ENCODE data around the gene GRM5.

GRM5 gene

DNA sequence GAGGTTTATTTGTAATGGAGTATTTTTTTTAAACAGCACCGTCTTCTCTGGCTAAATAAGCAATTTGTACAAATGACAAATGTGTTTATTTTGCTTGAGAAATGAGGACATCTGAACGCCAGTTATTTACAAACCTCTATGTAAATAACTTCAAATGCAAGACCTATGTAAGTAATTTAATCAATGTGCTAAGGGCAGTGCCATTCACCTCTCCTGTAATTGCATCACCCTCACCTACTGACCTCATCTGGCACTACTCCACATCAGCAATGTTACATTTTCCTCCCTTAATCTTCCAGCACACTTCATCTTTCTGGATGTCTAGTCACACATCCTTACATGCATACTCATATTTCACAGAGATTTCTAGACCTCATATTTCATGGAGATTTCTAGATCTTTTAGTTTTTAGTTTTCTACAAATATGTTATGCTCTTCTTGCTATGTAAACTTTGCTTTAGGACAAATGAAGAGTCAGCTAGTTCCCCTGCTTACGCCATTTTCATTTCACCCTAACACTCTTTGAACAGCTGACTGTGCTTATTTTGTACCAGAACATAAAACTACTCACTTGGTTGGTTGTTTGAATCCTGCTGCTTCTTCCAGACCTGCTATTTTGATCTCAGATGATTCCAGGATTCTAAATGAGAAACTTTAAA lies 238.6 kb downstream of the GRM5 start:
- DNase-seq = no peak

DNA sequence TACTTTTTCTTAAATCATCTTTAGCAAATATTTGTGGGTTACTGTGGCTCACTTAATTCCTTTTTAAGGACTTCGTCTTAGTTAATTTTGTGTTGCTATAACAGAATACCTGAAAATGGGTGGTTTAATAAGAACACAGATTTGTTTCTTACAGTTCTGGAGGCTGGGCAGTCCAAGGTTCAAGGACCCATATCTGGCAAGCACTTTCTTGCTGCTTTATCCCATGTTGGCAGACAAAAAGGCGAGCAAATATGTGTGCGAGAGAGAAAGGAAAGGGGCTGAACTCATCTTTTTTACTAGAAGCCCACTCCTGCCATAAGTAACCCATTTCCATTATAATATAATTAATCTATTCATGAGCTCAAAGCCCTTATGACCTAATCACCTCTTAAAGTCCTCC lies 246.2 kb downstream of the GRM5 start:
- DNase-seq = no peak

DNA sequence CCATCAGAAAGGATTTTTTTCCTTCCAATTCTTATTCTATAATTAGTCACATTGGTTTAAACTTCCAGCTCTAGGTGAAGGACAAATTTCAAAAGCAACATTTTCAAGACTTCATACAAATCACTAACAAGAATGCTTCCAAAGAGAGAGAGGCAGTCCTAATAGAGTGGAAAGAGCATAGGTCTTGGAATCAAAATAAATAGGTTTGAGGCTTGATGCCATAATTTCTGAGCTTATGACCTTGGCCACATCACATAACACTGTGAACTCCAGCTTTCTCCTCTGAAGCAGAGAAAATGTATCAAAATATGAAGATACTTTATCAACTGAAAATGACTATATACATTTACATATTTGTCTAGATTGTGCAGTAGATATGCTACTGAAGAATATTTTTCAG lies 246.8 kb downstream of the GRM5 start:
- DNase-seq = no peak

DNA sequence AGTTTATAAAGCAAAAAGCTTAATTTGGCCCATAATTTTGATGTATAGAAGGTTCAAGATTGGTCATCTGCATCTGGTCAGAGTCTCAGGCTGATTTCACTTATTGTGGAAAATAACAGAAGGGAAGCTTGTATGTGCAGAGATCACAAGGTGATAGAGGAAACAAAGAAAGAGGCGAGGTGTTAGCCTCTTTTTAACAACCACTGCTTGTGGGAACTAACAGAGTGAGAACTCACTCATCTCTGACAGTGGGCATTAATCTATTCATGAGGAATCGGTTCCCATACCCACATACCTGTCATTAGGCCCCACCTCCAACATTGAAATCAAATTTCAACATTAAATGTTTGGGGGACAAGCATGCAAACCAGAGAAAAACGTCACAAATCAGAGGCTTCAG lies 250.3 kb downstream of the GRM5 start:
- no peak for DNase-seq

DNA sequence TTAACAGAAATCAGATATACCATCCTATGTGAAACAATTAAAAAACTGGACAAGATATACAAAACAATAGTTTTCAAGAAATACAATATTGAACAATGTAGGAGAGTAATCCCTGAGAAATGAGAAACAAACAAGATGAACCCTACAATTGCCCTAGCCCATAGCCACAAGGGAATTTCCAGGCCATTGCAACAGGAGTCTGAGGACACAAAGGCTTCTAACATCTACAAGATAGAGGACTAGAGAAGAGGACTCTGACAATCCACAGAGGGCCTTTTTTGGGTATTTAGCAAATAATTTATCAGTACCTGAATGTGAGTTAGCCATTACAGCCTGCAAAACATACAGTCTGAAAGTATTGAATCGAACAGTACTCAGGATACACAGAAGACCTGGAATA lies 251.7 kb downstream of the GRM5 start:
- DNase-seq = no peak

DNA sequence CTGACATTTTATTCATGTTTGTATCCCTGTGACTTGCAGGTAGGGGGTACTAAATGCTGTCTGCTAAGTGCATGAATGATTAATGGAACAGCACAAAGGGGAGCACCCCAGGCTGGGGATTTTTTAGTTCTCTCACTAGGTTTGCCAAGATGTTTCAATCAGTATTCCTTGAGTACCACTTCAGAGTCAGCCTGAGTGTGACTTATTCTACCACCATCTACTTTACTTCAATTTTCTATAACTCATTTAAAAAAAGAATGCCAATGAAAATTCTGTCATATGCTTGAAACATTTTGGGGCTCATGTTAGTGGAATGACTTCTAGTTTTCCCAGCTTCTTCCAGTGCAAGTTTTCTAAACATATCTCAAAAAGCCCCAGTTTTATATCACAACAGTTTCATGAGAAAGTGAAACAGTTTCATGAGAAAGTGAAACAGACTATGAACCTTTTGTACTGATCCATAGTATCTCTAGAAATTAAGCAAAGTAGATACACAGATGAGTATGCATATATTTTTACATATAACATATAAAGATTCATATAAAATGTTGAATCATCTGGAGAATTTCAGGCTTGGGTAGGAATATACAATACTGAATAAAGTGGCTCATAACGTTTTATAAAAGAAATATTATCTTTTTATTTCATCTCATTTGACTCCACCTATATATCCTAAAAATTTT lies 252.4 kb downstream of the GRM5 start:
- DNase-seq = no peak

DNA sequence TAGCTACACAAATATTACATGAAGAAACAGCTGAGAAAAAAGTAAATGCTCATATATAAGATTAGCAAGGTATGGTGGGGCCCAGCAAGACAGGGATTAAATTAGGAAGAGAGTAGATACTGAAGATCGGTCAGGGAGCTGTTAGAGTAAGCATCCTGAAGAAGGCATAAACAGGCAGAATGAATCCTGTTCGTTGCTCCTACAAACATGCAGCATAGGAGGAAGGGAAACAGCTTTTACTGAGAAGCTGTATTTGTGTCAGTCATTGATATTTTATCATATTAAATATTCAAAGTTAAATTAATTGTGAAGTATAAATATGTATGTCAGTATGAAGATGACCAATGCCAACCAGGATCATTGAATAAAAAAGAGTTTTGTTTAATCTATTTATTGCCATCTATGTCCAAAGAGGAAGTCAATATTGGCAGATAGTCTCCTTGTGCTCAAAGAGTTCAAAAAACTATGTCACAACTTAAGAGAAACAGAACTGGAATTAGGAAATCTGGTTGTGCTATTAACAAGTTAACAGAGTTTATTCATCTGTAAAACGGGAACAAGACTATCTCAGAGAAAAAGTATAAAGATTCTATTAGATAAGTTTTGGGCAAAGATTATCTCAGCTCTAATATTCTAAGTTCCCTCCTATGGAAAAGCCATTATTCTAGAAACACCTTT lies 255.2 kb downstream of the GRM5 start:
- DNase-seq = no peak

DNA sequence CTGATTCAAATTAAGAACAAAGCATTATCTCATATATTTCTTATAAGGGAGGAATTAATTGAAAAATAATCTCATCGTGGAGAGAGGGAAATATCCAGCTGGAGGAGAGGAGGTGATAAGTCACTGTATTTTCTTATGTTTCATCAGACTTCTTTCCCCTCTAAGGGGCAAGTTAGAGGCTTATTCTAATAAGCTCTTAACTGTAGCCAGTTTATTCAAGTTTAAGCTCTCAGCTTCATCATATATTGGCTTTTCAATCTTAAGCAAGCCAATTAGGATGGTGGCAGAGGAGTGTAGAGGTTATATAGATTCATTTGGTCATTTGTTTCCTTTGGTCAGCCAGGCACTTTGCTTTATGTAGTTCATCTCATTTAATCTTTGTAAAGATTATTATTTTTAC lies 256.7 kb downstream of the GRM5 start:
- no peak for DNase-seq

DNA sequence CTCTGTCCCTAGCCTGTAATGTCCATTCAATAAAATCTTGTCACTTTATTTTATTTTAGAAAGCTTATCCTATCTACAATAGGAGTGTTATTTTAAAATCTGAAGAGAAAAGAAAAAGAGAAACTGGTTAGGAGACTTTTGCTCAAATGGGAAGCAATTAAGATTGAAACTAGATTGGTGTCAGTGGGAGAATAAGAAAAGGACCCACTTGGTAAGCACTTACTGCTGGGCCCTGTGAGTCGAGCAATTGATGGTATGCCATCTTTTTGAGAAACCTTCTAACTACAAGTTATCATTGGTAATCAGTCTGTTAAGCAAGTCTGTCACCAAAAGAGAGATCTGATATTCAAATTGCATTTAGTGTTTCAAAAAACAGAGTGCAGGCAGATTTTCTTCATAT lies 258.4 kb downstream of the GRM5 start:
- no peak for DNase-seq

DNA sequence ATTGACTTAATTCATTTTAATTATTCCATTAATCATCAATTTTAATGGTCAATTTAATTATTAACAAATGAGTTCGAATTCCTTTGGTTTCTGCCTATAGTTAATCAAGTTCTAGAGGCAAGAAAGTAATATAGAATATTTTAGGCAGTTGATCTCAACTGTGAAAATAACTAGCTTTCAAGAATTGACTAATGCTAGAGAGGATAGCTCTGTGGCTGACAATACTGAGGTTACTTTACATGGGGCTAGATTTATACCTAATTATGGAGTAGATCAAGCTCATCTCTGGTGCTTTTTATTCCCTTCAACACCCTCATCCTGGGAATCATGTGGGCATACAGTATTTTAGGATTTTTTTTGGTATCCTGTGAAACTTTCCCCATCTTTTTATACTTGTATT lies 259.4 kb downstream of the GRM5 start:
- DNase-seq = no peak

DNA sequence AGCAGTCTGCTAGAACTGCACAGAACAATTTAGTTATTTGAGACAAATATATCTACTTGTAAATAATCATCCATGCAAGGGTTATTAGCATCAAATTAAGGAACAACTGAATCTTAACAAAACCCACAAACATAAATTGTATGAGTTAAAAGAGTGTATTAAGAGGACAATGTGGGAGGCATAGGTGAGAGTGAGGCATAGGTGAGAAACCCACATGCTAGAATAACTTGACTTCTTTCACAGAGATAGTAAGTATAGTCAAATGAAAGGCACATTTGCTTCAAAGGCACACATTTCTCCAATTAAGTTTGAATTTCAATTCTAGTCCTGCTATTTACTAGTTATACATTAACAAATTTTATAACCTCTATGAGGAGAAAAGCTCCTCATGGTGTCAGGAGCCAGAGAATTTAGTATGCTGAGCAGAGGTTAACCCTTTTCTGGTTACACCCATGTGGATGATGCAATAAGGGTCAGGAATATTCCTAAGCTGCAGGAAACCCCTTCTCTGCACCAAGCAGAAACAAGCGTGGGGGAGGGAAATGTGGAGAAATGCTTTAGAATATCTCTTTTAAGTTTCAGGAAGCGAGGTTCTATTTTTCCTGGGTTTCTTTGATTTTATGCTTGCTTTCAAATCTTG lies 264.2 kb downstream of the GRM5 start:
- no peak for DNase-seq

DNA sequence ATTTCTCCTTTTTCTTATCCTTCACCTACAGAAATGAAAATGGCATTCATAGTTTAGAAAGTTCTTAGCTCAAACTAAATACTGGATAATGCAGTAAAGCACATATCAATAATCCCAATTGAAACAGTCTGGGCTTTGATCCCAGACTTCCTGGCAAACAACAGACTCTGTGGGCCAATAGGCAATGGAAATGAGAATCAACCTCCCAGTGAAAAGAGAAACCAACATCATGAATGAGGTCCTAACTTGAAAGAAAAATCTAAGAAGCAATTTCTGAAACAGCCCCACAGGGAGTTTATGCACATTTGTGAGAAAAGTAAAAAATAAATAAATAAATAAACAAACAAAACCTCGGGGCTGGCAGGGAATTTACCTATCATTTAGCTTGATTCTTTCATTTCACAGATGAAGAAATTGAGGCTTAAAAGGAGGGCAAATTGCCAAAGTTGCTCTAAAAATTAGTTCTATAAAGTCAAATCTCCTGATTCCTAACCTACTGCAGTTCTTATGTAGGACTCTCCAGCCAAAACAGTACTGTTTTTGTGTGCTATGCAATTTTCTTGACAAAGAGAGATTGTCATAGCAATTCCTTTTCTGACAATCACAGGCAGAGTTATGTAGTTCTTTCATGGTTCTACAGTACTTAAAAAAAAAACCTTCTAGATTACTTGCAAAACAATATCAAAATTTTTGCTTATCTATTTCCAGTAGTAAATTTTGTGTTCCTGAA lies 265.8 kb downstream of the GRM5 start:
- DNase-seq = no peak

DNA sequence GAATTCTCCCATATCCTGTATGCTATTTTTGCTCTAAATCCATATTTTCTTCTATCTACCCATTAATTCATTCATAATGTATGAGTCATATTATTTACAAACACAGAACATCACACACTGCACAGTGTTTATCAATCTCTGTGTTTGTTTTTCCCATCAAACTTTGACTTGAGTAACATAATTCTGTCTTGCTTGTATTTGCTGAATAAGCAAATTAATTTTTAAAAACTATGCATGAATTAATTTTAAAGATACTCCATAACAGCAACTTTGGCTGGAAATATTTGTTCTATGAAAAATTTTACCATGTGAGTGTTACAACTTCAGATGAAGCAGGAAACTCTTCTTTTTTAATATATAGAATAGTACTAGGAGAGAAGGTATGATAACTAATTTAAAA lies 275.6 kb downstream of the GRM5 start:
- no peak for DNase-seq

DNA sequence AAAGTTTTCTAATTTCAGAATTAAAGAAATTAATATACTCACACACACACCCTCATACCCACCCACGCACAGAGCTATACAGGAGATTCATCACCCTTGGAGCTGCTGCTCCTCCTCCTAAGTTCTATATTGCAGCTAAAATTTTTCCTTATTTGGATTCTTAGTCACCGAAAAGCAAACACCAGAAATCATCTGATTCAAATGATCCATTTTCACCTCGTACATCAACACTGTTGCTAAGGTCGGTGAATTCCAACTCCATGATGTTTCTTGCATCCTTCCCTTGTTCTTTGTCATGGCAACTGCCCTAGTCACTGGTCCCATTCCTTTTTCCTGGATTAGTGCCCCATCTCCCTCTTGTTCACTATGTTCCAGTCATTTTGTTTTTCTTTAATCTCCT lies 286.2 kb downstream of the GRM5 start:
- no peak for DNase-seq

DNA sequence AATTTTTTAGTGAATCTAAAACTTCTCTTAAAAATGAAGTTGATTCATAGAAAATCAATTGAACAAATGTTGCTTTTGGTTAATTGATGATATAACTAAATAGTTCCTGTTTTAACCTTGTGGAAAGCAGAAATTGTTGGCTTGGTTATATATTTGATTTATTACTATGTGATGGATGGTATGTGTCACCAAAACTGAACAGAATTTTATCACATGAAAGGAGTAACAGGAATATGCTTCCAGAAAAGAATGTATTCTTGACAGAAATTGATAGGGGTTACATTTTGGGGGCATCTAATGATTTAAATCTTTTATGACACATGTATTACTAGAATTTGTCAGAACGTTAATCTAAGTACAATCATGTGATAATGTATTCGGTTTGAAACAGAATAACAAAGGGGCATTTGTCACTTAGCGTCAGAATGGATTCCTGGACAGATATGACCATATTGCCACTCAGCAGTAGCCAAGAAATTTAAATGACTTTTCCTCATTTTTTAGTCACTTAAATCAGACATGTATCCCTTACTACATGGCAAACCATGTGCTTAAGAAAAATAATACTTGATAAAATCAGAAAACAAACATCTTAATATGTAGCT lies 295.2 kb downstream of the GRM5 start:
- DNase-seq = no peak

DNA sequence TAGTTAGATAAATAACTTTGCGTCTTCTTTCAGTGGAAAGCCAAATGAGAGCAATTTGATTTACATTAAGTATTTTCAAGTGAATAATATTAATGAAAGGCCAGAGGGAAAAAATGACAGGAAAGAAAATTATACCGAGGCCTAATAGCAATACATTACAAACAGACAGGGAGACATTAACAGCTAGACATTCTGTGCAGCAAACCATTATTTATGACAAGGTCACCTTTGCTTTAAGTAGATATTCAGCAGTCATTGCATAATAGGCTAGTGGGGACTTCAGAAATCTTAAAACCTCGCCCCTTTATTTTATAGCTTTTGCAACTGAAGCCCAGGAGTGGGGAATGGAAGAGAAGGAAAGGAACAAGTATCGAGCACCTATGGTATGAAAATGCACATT lies 321.6 kb downstream of the GRM5 start:
- DNase-seq = no peak

DNA sequence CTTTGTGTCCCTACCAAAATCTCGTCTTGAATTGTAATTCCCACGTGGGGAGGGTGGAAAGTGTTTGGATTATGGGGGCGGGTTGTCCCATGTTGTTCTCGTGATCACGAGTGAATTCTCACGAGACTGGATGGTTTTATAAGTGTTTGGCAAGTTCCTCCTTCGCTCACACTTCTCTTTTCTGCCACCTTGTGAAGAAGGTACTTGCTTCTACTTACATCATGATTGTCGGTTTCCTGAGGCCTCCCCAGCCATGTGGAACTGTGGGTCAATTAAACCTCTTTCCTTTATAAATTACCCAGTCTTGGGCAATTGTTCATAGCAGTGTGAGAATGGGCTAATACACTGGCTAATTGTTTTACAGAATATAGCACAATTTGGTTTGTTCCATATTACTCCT lies 326.3 kb downstream of the GRM5 start:
- no peak for DNase-seq

DNA sequence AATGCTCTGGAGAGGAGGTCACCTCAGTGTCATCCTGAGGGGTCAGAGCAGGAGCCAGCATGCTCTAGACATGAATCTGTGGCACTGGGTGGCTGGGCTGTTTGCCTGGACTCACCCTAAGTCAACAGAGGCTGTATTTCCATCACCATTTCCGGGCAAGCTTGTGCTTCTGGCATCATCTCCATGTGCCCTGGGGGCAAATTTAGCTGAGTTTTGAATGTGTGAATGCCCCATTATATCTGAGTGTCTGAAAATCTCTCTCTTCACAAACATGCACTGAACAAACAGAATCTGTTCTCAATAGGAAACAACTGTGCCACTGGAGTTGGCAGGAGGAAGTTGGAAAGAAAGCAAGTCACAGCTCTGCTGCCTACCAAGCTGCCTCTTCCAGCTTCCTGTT lies 356.2 kb downstream of the GRM5 start:
- no peak for DNase-seq

DNA sequence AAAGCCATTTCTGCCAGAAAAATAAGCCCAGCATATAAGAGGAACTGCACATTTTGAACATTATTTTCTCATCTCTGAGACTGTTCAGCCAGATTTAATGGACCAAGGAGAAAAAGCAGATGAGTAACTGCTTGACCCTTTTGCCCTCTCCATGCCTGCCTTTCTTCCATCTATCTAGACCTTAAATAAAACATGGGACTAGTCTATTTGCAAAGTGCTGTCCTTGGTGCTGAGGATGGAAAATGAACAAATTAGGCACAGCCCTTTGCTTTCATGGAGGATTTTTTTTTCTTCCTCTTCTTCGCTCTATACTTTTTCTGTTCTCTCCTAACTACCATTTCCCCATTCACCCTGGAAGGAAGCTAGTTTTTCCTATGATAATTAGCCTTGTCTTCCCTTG lies 361.3 kb downstream of the GRM5 start:
- no peak for DNase-seq

DNA sequence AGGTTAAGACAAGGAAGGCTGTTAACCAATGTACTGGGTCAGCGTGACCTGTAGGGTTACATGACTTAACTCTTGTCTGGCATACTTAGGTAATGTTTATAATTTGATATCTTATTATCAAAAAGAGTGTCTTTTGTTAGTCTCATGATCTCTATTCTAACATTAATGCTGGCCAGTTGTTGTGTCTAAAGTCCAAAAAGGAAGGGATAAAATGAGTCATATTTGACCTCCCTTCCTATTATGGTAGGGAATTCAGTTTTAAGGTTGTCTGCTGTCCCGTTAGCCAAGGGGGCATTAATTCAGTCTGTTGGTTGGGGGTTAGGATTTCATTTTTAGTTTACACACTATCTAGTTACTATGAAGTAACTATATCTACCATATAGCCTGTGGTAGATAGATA lies 364.0 kb downstream of the GRM5 start:
- no peak for DNase-seq

DNA sequence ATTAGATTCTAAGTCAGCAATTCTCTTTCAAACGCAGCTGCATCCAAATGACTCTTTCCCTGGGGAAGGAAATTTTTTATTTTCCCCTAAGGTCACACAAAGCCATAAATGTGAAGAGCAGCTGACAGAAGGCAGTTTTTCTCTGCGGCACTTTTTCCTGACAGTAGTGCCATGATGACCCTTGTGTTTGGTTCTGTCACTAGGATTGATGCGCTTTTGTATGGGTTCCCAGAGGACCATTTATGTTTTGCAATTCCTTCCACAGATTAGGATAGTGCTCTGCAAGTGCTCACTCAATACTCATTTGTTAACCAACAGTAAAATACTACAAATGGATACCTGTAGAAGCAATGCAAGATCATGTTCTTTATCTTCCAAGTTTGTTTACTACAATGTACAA lies 368.6 kb downstream of the GRM5 start:
- no peak for DNase-seq

DNA sequence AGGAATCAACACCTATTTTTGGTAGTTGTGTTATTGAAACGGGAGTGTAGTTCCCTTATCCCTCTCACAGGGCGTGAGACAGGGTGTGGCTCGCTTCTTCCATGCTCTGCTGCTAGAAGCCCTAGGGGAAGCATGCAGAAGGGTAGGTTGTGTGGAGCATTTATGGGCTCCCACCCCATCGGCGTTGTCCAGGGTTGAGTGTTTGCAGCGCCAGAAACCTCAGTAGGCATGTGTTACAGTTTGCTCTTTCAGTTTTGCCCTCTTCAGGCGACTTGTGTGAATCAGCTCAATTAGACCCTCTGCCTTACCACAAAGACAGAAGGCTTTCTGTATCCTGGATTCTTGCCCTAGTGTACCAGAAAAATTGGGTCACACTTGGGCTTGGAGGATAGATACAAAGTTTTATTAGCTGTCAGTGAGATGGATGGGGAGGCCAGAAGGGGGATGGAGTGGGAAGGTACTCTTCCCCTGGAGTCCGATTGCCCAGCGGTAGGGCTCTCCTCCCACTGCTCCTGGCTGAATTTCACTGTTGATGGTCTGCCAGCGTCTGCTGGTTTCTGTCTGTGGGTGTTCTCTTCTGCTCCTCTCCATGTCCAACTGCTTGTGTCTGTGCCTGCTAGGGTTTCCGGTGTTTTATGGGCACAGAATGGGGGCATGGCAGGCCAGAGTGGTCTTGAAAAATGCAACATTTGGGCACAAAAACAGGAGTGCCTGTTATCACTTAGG lies 369.9 kb downstream of the GRM5 start:
- no peak for DNase-seq

Measured in activated CD4-positive, alpha-beta T cell treated with anti-CD3 and anti-CD28 coated beads, Interleukin-2, amount 50 U/mL, for 1 hour (primary cell).